GM18858 (cell line): ENCODE results near the gene HPSE2.

Experiments
- ATAC-seq: cut with Tn5 transposase; IDR thresholded peaks from one replicate; pipeline ENCODE4 v1.9.1; 2021; ENCODE audit not compliant: unreplicated experiment

HPSE2 gene

DNA sequence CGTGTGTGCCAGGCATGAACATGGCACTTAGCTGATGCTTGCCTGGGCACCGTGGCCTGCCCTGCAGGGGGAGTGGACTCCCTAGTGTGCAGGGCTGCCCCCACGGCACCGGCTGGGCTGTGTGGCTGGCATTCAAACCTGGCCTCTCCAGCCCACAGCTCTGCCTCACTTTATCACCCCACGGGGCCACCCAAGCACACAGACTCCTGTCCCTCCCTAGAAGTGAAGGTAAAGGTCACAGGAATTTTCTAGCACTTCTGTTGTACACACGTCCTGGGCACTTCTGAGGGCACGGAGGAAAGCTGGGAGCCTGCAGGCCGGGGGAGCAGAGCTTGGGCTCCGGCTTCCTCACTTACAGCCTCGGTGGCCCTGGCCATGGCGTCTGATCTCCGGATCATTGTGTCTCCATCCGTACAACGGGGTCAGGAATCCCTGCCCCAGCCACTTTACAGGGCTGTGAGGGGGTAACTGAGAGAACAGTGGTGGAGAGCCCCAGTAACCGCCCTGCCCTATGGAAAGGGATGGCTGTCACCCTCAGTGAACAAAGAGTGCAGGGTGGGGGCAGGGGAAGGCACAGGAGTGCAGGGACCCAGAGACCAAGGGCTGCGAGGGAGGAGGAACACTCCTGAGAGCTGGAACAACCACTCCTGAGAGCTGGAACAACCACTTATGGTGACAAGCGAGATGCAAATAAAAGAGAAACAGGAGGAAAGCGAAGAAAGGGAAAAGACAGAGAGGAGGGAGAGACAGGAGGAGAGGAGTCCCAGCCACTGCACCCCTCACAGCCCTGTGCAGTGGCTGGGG, 816.8 kb downstream of the HPSE2 start:
- ATAC-seq = no peak

DNA sequence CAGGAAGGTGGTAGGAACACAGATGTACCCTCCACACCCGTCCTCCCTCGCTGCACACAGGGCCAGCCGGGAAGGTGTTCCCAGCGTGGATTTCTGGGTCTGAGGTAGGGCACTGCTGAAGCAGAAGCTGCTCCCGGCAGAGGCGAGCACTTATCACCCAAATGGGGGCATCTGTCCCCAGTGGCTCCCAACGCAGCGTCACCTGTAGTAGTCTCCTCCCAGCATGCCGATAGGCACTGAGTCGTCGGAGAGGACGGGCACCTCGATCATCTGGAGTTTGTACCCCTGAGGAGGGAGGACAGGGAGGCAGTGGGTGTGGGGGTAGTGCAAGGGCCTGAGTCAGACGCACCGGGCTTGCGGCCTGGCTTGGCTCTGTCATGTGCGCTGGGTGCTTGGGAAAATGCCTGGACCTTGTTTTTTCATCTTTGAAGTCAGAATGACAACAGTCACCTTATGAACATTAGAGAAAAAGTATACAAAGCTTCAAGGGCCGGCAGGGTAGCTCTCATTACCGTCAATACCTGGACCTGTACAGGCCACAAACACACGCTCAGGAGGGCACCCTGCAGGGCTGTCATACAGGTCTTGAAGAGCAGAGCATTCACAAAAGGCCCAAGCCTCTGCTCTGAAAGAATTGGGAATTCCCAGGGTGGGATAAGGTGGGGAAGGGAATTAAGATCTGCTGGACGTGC, 817.5 kb downstream of the HPSE2 start:
- ATAC-seq = no peak

DNA sequence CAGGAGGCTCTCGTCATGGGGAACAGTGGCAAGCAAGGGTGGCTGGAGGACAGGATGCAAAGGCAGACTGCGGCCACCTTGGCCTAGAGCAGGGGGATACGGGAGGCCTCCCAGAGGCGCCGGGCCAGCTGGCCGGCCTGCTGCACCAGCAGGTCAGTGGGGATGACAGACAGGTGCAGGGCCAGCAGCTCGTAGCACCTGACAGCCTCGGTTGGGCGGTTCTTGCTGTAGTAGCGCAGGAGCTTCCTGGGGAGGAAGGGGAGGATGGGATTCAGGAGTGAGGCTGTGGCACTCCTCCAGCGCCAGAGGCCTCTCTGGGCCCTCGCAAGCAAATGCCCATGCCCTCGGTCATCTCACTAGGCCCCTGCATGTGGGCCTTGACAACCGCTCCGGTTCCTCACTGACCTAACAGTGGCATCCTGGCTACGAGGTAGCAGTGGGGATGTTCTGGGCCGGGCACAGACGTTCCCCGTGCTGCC, 818.1 kb downstream of the HPSE2 start:
- ATAC-seq = no peak

DNA sequence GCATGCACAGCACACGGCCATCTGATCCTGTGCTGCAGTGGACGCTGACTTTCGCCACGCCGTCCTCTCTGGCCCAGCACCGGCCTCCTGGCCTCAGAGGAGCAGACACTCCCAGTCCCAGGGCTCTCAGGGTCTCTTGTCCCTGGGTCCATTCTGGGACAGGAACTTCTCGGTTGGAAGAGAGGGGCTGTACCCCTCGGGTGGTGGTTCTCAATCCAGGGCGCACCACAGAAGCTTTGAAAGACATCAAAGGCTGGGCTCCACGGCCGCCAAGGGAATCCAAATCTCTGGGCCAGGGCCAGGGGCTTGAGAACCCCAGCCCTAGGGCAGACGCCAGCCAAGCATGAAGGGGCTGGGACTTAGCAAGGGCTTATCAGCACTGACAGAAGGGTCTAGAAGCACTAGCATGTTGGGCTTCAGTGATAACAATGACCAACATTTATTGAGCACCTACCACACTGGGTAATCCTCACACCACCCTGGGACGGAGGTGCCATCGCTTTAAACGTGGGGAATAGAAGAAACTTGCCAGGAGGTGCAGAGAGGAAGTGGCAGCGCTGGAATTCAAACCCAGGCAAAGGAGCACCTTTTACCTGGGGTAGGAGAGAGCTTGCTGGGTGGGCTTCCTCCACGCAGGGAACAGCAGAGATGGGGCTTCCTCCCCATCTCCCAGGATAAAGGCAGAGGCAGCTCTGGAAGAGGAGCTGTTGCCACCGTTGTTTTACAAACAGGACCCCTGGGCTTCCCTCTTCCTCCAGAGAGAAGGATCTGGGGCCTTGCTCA, 818.9 kb downstream of the HPSE2 start:
- no peak for ATAC-seq

DNA sequence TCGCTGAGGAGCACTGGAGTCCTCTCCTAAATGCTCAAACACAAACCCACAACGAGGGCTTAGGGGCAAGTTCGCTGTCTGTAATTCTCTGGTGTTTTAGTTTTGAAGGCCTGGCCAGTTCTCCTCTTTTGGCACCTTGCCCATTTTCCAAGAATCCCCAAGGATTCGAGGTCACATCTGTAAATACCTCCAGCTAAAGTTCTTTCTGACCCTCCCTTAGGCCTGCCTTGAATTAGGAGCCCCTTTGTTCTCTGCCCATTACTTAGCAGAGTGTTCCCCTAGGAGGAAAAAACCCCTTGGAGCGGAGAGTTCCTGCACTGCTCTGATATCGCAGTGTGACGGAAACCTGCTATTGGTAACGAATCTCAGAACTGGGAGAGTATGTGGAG, 819.9 kb downstream of the HPSE2 start:
- ATAC-seq = no peak

DNA sequence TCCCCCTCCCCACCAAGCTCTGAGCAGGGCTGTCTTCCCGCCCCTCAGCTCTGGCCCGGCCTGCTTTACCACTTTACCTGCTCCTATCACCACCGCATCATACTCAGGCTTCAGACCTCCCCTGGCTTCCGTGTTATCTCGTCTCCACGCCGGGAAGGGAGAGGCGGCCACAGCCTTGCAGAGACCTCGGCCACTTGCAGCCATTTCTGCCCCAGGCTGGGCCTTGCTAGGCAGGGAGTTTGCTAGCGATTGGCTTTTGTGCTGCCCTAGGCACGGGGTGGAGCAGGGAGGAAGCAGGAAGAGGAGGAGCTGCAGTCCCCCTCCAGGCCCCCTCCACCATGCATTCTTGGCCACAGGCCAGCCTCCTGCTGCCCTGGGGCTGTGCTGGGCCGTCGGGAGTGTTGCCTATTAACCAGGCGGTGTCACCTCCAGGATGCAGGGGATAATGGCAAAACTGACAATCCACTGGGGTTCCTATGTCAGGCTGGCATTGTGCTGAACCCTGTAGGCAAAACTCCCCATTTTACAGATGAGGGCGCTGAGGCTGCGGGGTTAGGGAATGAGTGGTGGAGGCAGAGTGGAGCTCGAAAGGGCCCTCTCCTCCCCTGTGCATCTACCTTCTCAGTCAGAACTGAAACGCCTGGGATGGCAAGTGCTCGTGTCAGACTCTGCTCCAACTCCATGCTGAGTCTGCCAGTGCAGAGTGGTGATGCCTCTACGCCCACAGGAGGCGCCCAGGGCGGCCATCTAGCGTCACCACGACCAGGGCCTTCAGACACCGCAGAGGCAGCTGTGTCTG, 820.5 kb downstream of the HPSE2 start, which contains the start of gene PYROXD2:
PYROXD2 (minus strand) TSS at position 251 of the 799 bp plus-strand sequence; CDS start at position 204, 47 bp downstream.
- no peak for ATAC-seq

DNA sequence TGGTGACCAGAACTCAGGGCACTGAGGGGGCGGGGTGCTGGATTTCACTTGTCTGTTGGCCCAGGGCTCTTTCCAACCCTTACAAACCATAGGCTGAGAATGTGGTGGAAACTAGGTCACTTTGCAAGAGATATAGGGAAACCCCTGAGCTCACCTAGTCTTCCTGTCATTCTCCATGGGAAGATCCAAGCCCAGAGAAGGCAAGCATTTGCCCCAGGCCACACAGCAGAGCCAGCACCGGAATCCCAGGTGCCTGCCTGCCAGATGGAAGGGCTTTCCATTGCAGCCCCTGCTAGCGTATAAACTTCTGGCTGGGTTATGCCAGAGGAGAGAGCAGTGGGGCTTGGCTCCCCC, 821.1 kb downstream of the HPSE2 start:
- ATAC-seq = no peak

DNA sequence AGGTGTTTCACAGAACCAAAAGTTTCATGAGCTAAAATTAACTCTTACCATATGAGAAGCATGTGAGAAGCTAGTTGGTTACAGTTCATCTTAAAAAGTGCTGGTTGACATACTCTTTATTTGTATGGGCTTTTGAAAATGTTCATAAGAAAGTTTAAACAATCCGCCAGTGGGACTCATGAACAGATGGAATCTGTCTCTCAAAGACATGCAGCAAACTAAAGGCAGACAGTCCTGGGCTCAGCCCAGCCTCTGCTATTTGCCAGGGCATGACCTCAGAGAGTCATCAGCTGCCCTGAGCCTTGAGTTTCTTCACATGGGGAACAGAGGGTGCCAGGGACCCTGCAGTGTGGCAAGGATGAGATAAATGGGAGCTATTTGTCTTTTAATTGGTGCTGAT, 823.9 kb downstream of the HPSE2 start:
- ATAC-seq = no peak

DNA sequence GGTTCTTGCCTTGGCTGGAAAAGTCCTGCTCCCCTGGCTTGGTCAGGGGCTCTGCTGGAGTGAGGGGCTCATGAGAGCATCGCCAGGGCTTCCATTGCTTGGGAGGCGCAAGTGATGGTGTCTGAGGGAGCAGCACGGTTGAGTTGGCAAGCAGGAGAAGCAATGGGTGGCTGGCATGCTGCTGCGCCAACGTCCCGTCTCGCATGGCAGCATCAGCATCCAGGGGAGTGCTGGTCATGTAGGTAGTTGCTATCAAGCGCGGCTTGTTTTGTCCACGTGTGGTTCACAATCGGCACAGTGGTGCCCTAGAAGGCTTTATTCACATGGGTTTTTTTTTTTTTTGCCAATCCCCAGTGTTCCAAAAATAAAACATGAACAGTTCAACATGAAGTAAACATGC, 824.5 kb downstream of the HPSE2 start:
- ATAC-seq = no peak

DNA sequence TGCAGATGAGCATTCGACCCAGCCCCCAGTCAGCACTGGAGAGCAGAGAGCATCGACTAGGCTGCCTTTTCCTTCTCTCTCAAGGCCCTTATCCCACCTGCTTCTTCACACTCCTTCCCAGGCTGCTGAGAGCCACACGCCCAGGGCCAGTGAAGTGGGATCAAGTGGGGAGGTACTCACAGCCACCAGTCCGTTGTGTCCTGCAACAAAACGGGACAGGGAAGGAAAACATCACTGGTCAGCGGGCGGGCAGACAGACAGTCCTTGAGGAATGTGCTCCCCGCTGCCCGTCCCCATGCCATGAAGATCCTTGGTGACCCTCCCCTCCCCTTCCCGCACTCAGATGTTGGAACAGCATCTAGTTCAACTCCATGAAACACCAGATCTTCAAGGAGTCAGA, 824.9 kb downstream of the HPSE2 start:
- no peak for ATAC-seq

DNA sequence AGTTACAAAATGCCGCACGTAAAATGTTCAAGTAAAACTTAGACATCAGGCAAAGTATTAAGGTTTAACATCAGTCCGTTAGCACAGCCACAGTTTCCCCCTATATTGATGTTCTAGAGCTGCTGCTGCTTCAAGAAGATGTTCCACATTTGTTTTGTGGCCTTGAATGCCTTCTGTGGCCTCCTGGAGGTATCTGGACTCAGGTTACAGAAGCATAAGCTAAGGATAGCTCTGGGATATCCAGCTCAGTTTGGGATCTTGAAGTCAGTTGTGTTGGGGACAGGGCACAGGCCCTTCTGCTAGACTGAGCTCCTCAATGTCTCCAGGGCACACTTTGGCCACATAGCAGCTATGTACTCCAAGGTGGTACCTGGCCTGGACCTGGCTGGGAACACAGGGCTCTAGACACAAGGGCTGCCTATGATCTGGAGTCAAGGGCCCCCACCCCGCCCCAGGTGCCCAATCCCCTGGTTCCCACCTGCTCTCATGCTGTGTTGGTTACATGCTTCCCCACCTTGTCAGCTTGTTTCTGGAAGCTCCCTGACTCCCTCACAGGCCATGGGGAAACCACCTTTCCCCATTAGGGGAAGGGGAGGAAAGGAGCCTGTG, 825.4 kb downstream of the HPSE2 start:
- no peak for ATAC-seq

DNA sequence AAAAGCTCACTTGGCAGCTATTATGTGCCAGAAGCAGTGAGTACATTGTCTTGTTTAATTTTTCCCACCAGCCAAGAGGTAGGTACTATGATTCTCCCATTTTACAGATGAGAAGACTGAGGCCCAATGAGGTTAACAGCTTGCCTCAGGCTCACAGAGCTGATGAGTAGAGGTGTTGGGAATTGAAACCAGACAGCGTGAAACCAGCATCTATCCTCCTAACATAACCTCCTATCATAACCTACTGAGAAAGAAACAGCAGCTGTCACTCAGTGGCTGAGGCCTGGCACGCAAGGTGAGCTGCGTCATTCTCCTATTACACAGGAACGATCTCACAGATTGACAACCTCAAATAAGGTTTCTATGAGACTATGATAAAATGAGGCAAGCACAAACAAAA, 826.9 kb downstream of the HPSE2 start:
- ATAC-seq = no peak

DNA sequence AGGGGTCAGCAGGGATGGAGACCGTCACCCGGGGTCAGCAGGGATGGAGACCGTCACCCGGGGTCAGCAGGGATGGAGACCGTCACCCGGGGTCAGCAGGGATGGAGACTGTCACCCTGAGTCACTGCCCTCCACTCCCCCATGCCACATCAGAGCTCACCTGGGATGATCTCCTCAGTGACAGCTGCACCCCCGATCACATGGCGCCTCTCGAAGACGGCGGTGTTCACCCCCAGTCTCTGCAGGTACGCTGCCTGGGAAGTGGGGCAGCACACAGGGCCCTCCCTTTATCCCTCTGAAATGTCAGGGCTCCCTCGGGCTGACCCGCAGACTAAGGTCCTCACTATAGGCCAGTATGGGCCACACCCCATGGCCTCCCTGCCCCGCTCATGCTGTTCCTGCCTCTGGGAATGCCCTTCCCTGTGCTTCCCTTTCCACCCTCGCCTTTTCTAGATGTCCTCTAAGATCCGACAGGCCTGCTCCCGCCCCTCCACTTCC, 827.9 kb downstream of the HPSE2 start:
- no peak for ATAC-seq
